Stimulated activated CD4-positive, alpha-beta T cell treated with anti-CD3 and anti-CD28 coated beads, Interleukin-1b, Interleukin-23, amount 100 ng/mL, for 1 hour (primary cell): Measurements from ENCODE around the gene PLET1.
"Not testable (repeated sequence)": the region's sequence is repeated elsewhere in the genome, so short reads cannot be mapped to it uniquely, and the experiment has no call there.

Experiments
- DNase-seq, 2 donors: peaks; one replicate each; pipeline ENCODE4 v3.0.0-alpha.2; 2020; ENCODE audit warnings: low read depth in 2 of 2

The PLET1 gene

GRCh38 chr11:112212710-112213109, 48.0 kb downstream of the PLET1 start:
- DNase-seq: no peak

GRCh38 chr11:112212290-112212689, 48.4 kb downstream of the PLET1 start:
- no peak for DNase-seq

- DNase-seq: no peak
Measured at GRCh38 chr11:112211536-112211935, 49.1 kb downstream of the PLET1 start.

- no peak for DNase-seq
Measured at GRCh38 chr11:112210890-112211289, 49.8 kb downstream of the PLET1 start.

- no peak for DNase-seq
Measured at GRCh38 chr11:112206071-112206470, 54.6 kb downstream of the PLET1 start.

GRCh38 chr11:112200252-112200651, 60.4 kb downstream of the PLET1 start:
- DNase-seq: no peak

- not testable (repeated sequence) for DNase-seq
Measured at GRCh38 chr11:112199101-112199500, 61.6 kb downstream of the PLET1 start.
